Measurements from ENCODE around the gene NOS1AP.

NOS1AP gene

GRCh38 chr1:162230517-162230916 is 161.0 kb downstream of the NOS1AP start:
- Mint-ChIP-seq H3K9me3 (no peaks in the 10 kb centered on the region), H3K27me3 (no peaks in the 10 kb centered on the region), H3K4me3 (no peak overlapping the region), H3K36me3 (no peaks in the 10 kb centered on the region), H3K4me1 (peaks cover 18% of the 10 kb centered on the region), H3K27ac (no peak overlapping the region)
- ATAC-seq, result no peak

GRCh38 chr1:162232034-162232711 is 162.7 kb downstream of the NOS1AP start:
- Mint-ChIP-seq H3K27me3 (no peaks in the 10 kb centered on the region), H3K4me1 (peaks cover 18% of the 10 kb centered on the region), H3K9me3 (no peaks in the 10 kb centered on the region), H3K4me3 (no peak overlapping the region), H3K27ac (no peak overlapping the region), H3K36me3 (no peaks in the 10 kb centered on the region)
- no peak for ATAC-seq

GRCh38 chr1:162233066-162233465 is 163.6 kb downstream of the NOS1AP start:
- no peak overlapping the region for H3K4me3 Mint-ChIP-seq
- no peaks in the 10 kb centered on the region for H3K36me3 Mint-ChIP-seq
- no peaks in the 10 kb centered on the region for H3K9me3 Mint-ChIP-seq
- peaks cover 18% of the 10 kb centered on the region for H3K4me1 Mint-ChIP-seq
- H3K27me3 Mint-ChIP-seq, result no peaks in the 10 kb centered on the region
- ATAC-seq, result no peak
- no peak overlapping the region for H3K27ac Mint-ChIP-seq

- Mint-ChIP-seq H3K27ac (no peak overlapping the region), H3K4me1 (peaks cover 18% of the 10 kb centered on the region), H3K36me3 (no peaks in the 10 kb centered on the region), H3K4me3 (no peak overlapping the region), H3K9me3 (no peaks in the 10 kb centered on the region), H3K27me3 (no peaks in the 10 kb centered on the region)
- ATAC-seq, result no peak
These were observed 164.4 kb downstream of the NOS1AP start for GRCh38 chr1:162233937-162234336.

GRCh38 chr1:162234571-162234970 is 165.1 kb downstream of the NOS1AP start:
- Mint-ChIP-seq H3K9me3 (no peaks in the 10 kb centered on the region), H3K4me3 (no peak overlapping the region), H3K36me3 (no peaks in the 10 kb centered on the region), H3K27me3 (no peaks in the 10 kb centered on the region), H3K27ac (no peak overlapping the region), H3K4me1 (peaks cover 12% of the 10 kb centered on the region)
- no peak for ATAC-seq

- no peaks in the 10 kb centered on the region for H3K9me3 Mint-ChIP-seq
- H3K4me3 Mint-ChIP-seq, result no peak overlapping the region
- H3K27me3 Mint-ChIP-seq, result peaks cover 1% of the 10 kb centered on the region
- no peak for ATAC-seq
- no peaks in the 10 kb centered on the region for H3K36me3 Mint-ChIP-seq
- no peak overlapping the region for H3K27ac Mint-ChIP-seq
- peaks cover 4% of the 10 kb centered on the region for H3K4me1 Mint-ChIP-seq
These were observed 165.8 kb downstream of the NOS1AP start for GRCh38 chr1:162235241-162235800.

- Mint-ChIP-seq H3K4me3 (no peak overlapping the region), H3K27ac (no peak overlapping the region), H3K36me3 (no peaks in the 10 kb centered on the region), H3K9me3 (no peaks in the 10 kb centered on the region), H3K4me1 (no peaks in the 10 kb centered on the region), H3K27me3 (peaks cover 10% of the 10 kb centered on the region)
- no peak for ATAC-seq
These were observed 166.7 kb downstream of the NOS1AP start for GRCh38 chr1:162236201-162236600.

GRCh38 chr1:162236618-162237017 is 167.1 kb downstream of the NOS1AP start:
- no peak for ATAC-seq
- no peaks in the 10 kb centered on the region for H3K4me1 Mint-ChIP-seq
- no peaks in the 10 kb centered on the region for H3K9me3 Mint-ChIP-seq
- H3K36me3 Mint-ChIP-seq, result no peaks in the 10 kb centered on the region
- H3K27ac Mint-ChIP-seq, result no peak overlapping the region
- H3K27me3 Mint-ChIP-seq, result peaks cover 14% of the 10 kb centered on the region
- no peak overlapping the region for H3K4me3 Mint-ChIP-seq

- Mint-ChIP-seq H3K4me1 (no peaks in the 10 kb centered on the region), H3K36me3 (no peaks in the 10 kb centered on the region), H3K9me3 (no peaks in the 10 kb centered on the region), H3K27me3 (peaks cover 24% of the 10 kb centered on the region), H3K27ac (no peak overlapping the region), H3K4me3 (no peak overlapping the region)
- ATAC-seq, result no peak
These were observed 171.1 kb downstream of the NOS1AP start for GRCh38 chr1:162240577-162240976.

GRCh38 chr1:162242804-162243203 is 173.3 kb downstream of the NOS1AP start:
- ATAC-seq, result no peak
- Mint-ChIP-seq H3K36me3 (no peaks in the 10 kb centered on the region), H3K9me3 (no peaks in the 10 kb centered on the region), H3K27me3 (peaks cover 24% of the 10 kb centered on the region), H3K4me3 (no peak overlapping the region), H3K4me1 (no peaks in the 10 kb centered on the region), H3K27ac (no peak overlapping the region)

GRCh38 chr1:162248854-162249535 is 179.5 kb downstream of the NOS1AP start:
- no peak for ATAC-seq
- Mint-ChIP-seq H3K27ac (no peak overlapping the region), H3K9me3 (no peaks in the 10 kb centered on the region), H3K4me1 (no peaks in the 10 kb centered on the region), H3K27me3 (peaks cover 15% of the 10 kb centered on the region), H3K36me3 (no peaks in the 10 kb centered on the region), H3K4me3 (no peak overlapping the region)

GRCh38 chr1:162250004-162250730 is 180.7 kb downstream of the NOS1AP start:
- Mint-ChIP-seq H3K27ac (no peak overlapping the region), H3K27me3 (peaks cover 7% of the 10 kb centered on the region), H3K4me1 (no peaks in the 10 kb centered on the region), H3K9me3 (no peaks in the 10 kb centered on the region), H3K36me3 (no peaks in the 10 kb centered on the region), H3K4me3 (no peak overlapping the region)
- ATAC-seq, result no peak

- Mint-ChIP-seq H3K4me3 (no peak overlapping the region), H3K27ac (no peak overlapping the region), H3K27me3 (peaks cover 10% of the 10 kb centered on the region), H3K36me3 (no peaks in the 10 kb centered on the region), H3K4me1 (no peaks in the 10 kb centered on the region), H3K9me3 (no peaks in the 10 kb centered on the region)
- no peak for ATAC-seq
These were observed 181.6 kb downstream of the NOS1AP start for GRCh38 chr1:162251102-162251501.

GRCh38 chr1:162252214-162252613 is 182.7 kb downstream of the NOS1AP start:
- ATAC-seq, result no peak
- Mint-ChIP-seq H3K27ac (no peak overlapping the region), H3K27me3 (peaks cover 21% of the 10 kb centered on the region), H3K9me3 (no peaks in the 10 kb centered on the region), H3K36me3 (no peaks in the 10 kb centered on the region), H3K4me1 (no peaks in the 10 kb centered on the region), H3K4me3 (no peak overlapping the region)

GRCh38 chr1:162253790-162254189 is 184.3 kb downstream of the NOS1AP start:
- H3K27me3 Mint-ChIP-seq, result peaks cover 31% of the 10 kb centered on the region
- ATAC-seq, result no peak
- H3K36me3 Mint-ChIP-seq, result no peaks in the 10 kb centered on the region
- no peak overlapping the region for H3K27ac Mint-ChIP-seq
- no peaks in the 10 kb centered on the region for H3K4me1 Mint-ChIP-seq
- H3K4me3 Mint-ChIP-seq, result no peak overlapping the region
- H3K9me3 Mint-ChIP-seq, result no peaks in the 10 kb centered on the region

Data from stimulated activated memory B cell treated with anti-CD40 and anti-IgM and Interleukin-4, amounts not matched to agents 10 μg/mL and 1 μg/mL and 100 μg/mL, for 72 hours (primary cell).